NCI-H1417 (cell line): ENCODE results near the gene ARL6IP4.
"Not testable (repeated sequence)": the region's sequence is repeated elsewhere in the genome, so short reads cannot be mapped to it uniquely, and the experiment has no call there.

Experiments used
- DNase-seq, 3 experiments: peaks; one replicate each; lab custom pipeline; 2025; lab: John Stamatoyannopoulos, UW

ARL6IP4 gene

DNA sequence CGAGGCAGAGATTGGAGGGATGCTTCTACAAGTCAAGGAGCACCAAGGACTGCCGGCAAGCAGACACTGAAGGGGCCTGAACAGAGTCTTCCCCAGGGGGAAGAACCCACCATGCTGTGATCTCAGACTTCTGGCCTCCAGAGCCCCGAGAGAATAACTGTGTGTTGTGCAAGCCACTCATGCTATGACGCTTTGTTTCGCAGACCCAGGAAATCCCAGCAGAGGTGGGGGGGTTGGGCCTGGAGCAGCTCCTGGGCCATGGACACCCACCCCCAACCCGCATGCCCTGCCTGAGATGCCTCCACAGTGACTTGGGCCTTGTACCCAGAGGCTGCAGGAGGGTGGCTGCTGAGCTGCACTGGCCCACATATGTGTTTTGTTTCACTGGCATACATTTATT lies 31.2 kb downstream of the ARL6IP4 start:
- no peak for DNase-seq

DNA sequence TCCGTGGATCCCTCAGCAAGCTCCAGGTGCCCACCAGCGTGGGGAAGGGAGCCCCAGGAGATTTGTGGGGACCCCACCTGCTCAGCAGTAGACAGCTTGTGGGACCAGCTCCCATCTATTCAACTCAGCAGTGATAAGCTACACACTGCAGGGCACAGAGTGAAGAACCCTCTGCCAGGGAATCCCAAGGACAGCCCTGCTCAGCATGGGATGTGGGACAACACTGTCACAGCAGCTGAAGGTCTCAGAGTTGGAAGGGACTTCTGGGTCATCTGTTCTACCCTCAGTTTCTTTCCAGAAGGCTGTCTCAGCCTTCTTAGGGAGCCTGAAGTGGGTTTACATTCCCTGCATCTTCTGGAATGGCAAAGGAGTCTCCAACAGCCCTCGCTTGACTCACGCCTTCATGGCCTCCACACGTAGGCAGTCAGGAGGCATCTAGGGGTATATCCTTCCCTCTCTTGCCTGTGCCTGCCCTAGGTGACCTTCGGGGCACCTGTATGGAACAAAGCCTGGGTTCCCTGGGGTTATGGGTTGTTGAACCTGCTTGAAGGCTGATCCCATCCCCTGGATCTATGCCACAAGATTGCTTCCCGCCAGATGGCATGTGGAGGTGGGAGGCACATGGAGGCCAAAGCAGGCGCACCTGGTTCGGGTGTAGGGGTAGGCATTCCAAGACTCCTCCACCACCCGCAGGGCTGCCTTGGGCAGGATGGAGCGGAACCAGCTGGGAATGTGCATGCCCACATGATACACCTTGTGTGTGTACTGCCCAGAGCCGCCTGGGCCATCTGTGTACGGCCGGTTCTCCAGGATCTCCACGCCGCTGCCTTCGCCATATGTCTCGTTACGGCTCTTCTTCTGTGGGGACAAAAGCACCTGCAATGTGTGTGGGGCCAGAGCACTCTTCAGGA lies 33.0 kb downstream of the ARL6IP4 start:
- no peak for DNase-seq

DNA sequence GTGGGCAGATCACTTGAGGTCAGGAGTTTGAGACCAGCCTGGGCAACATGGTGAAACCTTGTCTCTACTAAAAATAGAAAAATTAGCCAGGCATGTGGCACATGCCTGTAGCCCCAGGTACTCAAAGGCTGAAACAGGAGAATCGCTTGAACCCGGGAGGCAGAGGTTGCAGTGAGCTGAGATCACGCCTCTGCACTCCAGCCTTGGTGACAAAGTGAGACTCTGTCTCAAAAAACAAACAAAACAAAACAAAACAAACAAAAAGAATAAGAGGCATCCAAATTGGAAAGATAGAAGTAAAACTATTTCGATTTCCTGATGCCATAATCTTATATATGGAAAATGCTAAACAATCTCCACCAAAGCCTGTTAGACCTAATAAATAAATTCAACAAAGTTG lies 34.0 kb downstream of the ARL6IP4 start:
- not testable (repeated sequence) for DNase-seq

DNA sequence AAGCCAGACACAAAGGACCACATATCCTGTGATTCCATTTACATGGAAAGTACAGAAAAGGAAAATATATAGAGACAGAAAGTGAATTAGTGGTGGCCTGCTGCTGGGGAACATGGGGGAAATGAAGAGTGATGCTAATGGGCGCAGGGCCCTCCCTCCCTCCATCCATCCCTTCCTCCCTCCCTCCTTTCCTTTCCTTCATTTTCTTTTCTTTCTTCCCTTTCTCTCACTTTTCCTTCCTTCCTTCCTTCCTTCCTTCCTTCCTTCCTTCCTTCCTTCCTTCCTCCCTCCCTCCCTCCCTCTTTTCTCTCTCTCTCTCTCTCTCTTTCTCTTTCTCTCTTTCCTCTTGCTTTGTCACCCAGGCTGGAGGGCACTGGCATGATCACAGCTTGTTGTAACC lies 37.3 kb downstream of the ARL6IP4 start:
- no peak for DNase-seq

DNA sequence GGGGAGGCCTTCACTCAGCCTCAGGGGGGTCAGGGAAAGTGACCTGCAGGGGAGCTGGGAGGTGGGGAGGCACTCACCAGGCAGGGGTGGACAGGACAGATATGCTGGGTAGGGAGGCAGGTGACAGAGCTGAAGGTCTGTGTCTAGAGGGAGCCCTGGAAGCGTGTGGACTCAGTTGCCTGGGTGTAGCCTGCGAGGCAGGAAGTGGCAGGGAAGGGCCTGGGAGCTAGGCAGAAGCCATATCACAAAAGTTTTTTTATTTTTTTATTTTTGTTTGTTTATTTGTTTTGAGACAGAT lies 39.3 kb downstream of the ARL6IP4 start:
- DNase-seq: no peak

DNA sequence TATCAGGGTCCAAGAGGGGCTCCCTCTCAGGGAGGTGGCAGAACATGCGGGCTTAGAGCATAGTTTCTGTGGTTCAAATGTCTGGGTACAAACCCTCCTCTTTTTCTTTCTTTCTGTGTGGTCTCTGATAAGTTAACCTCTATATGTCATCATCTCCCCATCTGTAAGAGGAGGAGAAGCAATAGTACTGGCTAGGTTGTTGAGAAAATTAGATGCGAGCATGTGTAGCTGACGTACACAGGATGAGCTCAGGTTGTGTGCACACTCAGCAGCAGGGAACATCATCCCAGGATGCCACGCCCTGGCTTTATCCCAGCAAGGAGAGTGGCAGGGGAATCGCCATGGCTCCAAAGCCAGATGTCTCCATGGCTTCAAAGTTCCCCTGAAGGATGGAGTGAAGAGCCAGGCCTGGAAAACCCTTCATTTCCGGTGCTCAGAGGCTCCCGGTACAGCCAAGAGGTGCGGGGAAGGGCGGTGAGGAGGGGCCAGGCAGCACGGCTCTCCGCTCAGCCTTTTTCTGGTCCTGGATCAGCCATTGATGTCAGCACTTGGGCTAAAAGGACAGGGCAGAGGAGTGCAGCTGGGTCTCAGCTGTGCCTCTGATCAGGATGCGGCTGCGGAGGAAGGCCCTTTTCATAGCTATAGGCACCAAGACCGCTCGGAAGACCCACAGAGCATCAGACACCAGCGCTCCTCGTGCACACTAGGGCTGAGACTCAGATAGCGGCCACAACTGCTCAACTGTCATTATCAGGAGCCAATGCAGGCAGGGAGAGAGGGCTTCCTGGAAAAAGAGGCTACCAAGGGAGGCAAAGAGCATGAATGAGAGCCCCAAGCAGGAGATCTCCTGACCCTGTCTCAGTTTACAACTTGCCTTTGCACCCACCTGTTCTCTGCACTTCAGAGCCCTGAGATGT lies 41.5 kb downstream of the ARL6IP4 start:
- DNase-seq: peak in 1 of 3 experiments; percentile 15

DNA sequence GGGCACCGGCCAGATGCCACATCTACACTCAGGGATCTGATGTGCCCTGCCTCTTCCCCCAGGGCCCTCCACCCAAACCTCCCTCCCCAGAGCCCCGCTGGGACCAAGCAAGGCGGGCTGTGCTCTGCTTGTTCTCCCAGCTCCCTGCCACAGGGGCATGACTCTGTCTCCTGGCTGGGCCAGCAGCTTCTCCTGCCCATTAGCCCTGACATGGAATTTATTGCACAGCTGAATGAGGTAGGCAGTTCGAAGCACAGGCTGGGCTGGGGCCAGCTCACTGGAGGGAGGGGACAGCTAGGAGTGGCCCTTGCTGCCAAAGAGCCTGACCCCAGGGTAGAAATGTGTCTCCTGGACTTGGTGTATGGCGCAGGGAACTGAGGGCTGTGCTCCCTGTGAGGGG lies 42.4 kb downstream of the ARL6IP4 start:
- no peak for DNase-seq

DNA sequence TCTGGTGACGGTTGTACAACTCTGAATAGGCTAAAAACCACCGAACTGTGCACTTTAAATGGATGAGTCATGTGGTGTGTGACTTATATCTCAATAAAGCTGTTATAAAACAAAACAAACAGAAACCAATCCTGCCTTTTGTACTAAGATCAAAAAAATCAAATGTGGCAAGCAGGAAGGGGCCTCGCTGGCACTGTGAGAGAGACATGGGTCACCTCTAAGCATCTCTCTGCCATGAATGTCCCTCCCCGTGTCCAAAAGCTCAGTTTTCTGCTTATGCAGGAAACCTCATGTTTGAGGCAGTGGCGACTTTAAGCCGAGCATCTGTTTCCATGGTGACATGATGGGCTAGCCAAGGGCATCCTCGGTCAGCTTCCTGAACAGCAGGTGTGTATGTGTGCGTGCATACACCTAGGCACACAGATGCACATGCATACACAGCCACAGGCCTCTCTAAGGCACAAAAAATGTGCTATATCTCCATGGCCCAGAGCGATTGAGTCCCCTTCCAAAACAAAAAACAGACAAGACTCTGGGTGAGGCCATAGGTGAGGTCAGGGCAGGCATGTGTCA lies 44.4 kb downstream of the ARL6IP4 start:
- DNase-seq: peak in 1 of 3 experiments; percentile 65

DNA sequence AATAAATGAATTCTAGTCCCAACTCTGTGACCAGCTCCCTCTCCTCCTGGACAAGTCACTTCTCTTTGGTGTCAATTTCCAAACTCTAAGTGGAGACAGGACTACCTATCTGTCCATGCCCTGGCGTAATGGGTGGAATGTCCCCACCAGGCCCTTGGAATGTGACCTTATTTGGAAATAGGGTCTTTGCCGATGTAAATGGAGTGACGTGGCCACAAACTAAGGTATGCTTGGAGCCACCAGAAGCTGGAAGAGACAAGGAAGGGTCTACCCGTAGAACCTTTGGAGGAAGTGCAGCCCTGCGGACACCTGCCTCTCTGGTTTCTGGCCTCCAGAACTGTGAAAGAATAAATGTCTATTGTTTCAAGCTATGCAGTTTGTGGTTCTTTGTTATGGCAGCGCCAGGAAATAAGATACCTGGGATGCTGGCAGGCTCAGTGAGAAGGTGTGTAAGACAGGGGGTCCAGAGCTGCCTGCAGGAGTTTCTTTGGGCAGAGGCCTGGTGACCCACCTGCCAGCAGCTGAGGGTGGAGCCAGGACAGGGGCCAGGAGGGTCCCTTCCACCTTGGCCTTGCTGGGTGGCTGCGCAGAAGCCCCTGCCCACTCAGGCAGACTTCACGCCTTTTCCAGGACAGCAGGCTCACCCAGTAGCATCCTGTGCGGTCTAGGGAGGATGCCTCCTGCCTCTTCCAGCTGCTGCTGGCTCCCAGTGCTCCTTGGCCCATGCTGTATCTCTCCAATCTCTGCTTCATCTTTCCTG lies 45.8 kb downstream of the ARL6IP4 start:
- DNase-seq: no peak

DNA sequence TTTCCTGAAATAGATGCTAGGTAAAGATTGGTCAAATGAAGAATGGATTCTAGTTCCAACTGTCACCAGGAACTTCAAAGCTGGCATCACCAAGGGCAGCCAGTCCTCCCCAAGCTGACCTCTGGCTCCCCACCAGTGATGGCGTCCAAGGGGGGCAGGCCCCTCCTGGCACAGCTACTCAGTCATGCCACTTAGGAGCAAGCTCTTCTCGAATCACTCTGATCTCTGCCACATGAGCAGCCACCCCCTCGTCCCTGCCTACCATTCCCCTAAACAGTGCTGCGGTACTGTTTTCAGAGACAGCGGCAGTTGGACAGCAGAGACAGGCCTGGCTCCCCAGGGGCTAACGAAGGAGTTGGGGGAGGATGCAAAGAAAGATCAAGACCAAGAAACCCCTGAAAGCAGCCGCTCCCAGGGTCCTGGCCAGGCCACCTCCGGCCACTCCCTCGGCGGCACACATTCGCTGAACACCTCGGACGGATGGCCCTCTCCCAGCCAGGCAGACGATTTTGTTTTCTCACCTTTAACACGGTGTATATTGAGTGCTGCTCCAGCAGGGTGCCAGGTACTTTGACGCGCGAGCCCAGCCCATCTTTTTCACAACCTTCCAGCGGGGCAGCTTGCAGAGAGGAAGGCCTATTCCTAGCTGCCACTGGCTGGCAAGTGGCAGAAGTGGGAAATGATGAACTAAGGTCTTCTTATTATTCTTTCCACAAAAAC lies 47.4 kb downstream of the ARL6IP4 start:
- peak in 1 of 3 experiments; percentile 17 for DNase-seq

DNA sequence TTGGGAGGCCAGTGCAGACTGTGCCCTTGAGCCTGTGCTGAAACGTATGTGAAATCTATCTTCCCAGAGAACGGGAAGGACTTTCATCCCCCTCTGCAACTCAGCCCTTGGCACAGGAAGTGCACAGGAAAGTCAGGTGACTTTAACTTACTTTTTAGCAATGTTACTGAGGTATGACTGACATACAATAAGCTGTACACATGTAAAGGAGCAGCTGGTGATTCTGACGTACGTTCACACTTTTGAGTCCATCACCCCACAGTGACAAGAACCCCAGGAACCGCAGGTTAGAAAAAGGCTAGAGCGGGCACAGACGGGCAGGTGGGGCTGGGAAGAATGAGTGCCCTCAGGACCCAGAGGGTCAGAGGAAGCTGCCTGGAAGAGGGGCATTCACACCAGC lies 48.0 kb downstream of the ARL6IP4 start:
- no peak for DNase-seq

DNA sequence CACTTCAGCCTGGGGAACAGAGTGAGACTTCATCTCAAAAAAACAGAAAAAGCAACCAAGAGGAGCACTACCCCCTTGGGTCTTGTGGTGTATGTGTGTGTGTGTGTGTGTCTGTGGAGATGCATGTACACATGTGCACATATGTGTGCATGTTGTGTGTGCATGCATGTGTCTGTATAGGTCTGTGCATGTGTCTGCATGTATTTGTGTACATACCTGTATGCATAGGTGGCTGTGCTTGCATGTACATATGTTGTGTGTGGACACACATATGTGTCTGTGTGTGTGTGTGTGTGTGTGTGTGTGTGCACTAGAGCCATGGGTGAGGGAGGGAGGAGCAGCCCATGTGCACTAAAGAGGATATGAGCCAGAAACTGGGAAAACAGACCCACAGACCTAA lies 49.1 kb downstream of the ARL6IP4 start:
- DNase-seq: no peak

DNA sequence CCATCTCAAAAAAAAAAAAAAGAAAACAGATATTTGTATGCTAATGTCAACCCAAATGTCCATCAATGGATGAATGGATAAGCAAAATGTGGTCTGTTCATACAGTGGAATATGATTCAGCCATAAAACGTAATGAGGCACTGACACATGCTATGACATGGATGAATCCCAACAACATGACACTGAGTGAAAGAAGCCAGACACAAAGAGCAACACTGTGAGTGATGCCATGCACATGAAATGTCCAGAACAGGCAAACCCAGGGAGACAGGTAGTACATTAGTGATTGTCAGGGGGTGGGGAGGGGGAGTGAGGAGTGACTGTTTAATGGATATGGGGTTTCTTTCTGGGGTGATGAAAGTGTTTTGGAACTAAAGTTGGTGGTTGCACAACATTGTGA lies 50.2 kb downstream of the ARL6IP4 start:
- no peak for DNase-seq

DNA sequence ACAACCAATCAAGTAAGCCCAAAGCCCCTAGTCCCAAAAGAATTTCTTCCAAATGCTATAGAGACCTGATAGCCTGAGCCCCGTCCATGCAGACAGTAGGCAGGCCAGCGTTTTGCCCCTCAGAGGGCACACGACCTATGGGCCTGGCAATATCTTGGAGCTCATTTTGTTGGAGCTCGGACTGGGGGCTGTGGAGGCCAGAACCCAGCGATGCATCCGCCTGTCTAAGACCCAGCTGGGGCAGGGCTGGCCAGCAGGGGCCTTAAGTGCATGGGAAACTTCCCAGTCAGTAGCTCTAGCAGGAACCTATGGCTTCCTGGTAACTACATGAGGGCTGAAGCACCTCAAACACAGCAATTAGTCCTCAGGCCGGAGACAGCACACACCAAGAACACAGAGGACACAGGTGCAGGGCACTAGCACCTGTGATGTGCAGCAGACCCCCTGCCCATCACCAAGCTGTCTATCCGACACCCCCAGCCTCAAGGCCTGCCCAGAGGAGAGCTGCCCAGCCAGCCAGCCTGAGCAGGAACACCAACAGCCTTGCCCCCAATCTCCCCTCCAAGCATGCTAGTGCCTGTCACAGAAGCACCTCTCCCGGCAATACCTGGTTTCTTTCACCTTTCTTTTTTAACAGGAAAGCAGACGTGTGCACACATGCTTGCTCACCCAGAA lies 50.8 kb downstream of the ARL6IP4 start:
- DNase-seq: no peak
